OCI-LY3 (cell line): ENCODE data around the gene PLEKHM1.
"Not testable (repeated sequence)": the region's sequence is repeated elsewhere in the genome, so short reads cannot be mapped to it uniquely, and the experiment has no call there.

Experiments used
- CTCF ChIP-seq: fragments of 200-600, 300-600 bp; sonication (generic); IDR thresholded peaks from 2 replicates; pipeline ENCODE4 v1.5.1; 2014; ENCODE audit warnings: antibody characterized with exemption, low read length, low read depth
- EZH2phosphoT487 ChIP-seq: fragments of 200-600 bp; shearing (Covaris generic); IDR thresholded peaks from 2 replicates; pipeline ENCODE4 v1.6.1; 2018; ENCODE audit warnings: antibody characterized with exemption, mixed run types, low read depth

- TF ChIP-seq CTCF, EZH2phosphoT487: not testable (repeated sequence)
Measured at GRCh38 chr17:45483177-45483576, 7.3 kb downstream of the PLEKHM1 start.
